Activated T-cell treated with anti-CD3 and anti-CD28 coated beads for 4 hours (primary cell): Measurements from ENCODE around the gene MEGF6.

Experiments used
- DNase-seq: peaks from one replicate; pipeline ENCODE4 v3.0.0-alpha.2; 2020

The MEGF6 gene

GRCh38 chr1:3453891-3454810 is 157.2 kb downstream of the MEGF6 start, which contains the start of gene ARHGEF16:
Gene ARHGEF16, plus strand, starts transcription at chr1:3454665. Its CDS starts 8,420 bp downstream, at chr1:3463085.
- no peak for DNase-seq

- DNase-seq, result peak; percentile 66
These were observed 158.0 kb downstream of the MEGF6 start for GRCh38 chr1:3453203-3453761.

GRCh38 chr1:3452866-3453175 is 158.5 kb downstream of the MEGF6 start:
- DNase-seq, result no peak

GRCh38 chr1:3451994-3452865 is 159.1 kb downstream of the MEGF6 start:
- no peak for DNase-seq

GRCh38 chr1:3450983-3451382 is 160.3 kb downstream of the MEGF6 start:
- no peak for DNase-seq

GRCh38 chr1:3450202-3450863 is 161.0 kb downstream of the MEGF6 start:
- no peak for DNase-seq

- no peak for DNase-seq
These were observed 166.6 kb downstream of the MEGF6 start for GRCh38 chr1:3444736-3445135.

- DNase-seq, result no peak
These were observed 167.0 kb downstream of the MEGF6 start for GRCh38 chr1:3444298-3444697.

GRCh38 chr1:3443807-3444206 is 167.5 kb downstream of the MEGF6 start:
- no peak for DNase-seq

GRCh38 chr1:3442901-3443300 is 168.4 kb downstream of the MEGF6 start:
- DNase-seq, result no peak

GRCh38 chr1:3442331-3442730 is 169.0 kb downstream of the MEGF6 start:
- no peak for DNase-seq

- DNase-seq, result no peak
These were observed 169.4 kb downstream of the MEGF6 start for GRCh38 chr1:3441880-3442279.

- no peak for DNase-seq
These were observed 169.9 kb downstream of the MEGF6 start for GRCh38 chr1:3441410-3441847.

- no peak for DNase-seq
These were observed 170.4 kb downstream of the MEGF6 start for GRCh38 chr1:3440711-3441409.

GRCh38 chr1:3440300-3440681 is 171.0 kb downstream of the MEGF6 start:
- no peak for DNase-seq
